ENCODE measurements around the gene PSORS1C1. TPM values are rescaled to one million over a fixed set of nuclear protein-coding genes. Genes with fewer than 3 reads are reported as not detected.
A peak's percentile ranks its signal among the peaks of the same experiment; 100 is the strongest.

The PSORS1C1 gene
- total RNA-seq, 1 donor from 2014 or later = not detected

DNA sequence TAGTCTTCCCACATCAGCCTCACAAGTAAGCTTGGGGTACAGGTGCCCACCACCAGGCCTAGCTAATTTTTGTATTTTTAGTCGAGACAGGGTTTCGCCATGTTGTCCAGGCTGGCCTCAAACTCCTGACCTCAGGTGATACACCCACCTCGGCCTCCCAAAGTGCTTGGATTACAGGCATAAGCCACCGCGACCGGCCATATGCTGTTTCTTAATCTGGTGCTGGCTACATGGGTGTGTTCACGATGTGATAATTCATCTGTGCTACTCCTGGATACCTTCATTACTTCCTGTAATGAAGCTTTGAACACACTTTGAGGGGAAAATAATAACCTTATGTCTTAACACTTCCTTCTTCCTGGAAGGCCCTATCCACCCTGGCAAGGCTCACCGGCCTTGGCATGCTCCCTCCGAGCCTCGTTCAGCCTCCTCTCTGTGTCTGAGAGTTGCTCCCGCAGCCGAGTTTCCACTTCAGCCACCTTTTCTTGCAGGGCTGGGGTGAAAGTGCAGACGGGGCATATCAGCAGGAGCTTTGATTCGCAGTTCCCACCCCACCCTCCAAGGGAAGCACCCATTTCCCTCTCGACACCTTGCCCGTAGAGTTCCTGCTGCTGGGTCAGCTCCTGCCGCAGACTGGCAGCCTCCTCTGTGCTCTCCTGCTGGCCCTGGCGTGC lies 29.8 kb downstream of the PSORS1C1 start:
- H3K4me3 Mint-ChIP-seq = no peak overlapping the region
- intact Hi-C loops (cut with micrococcal nuclease) = no loop called here

DNA sequence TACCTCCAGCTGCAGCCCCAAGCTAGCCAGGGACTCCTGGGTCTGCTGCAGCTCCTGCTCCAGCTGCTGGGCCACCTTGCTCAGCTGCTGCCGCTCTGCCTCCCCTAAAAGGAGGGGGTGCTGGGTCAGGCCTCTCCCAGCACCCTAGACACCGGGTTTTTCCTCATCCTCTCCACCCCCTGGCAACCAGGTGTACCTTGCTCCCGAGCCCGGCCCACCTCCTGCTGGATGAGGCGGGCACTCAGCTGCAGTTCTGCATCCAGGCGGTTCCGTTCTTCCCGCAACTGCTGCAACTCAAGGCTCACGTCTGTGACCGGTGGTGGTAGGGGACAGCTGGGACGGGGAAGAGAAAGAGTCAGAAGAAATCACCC lies 30.4 kb downstream of the PSORS1C1 start:
- peaks cover 9% of the 10 kb centered on the region for H3K36me3 Mint-ChIP-seq (ENCODE audit: low read depth)
- H3K27me3 Mint-ChIP-seq = no peaks in the 10 kb centered on the region
- intact Hi-C loops (cut with micrococcal nuclease) = no loop called here
- no peak overlapping the region for H3K27ac Mint-ChIP-seq
- no peak overlapping the region for H3K4me3 Mint-ChIP-seq
- H3K9me3 Mint-ChIP-seq = no peaks in the 10 kb centered on the region
- no peak for DNase-seq
- H3K4me1 Mint-ChIP-seq = peaks cover 2% of the 10 kb centered on the region

More for the DNA sequence above, 29.8 kb downstream of the PSORS1C1 start:
- no peak for DNase-seq
- Mint-ChIP-seq H3K9me3 (no peaks in the 10 kb centered on the region), H3K4me1 (peaks cover 2% of the 10 kb centered on the region), H3K27me3 (no peaks in the 10 kb centered on the region), H3K27ac (no peak overlapping the region), H3K36me3 (ENCODE audit: low read depth) (peaks cover 9% of the 10 kb centered on the region)

DNA sequence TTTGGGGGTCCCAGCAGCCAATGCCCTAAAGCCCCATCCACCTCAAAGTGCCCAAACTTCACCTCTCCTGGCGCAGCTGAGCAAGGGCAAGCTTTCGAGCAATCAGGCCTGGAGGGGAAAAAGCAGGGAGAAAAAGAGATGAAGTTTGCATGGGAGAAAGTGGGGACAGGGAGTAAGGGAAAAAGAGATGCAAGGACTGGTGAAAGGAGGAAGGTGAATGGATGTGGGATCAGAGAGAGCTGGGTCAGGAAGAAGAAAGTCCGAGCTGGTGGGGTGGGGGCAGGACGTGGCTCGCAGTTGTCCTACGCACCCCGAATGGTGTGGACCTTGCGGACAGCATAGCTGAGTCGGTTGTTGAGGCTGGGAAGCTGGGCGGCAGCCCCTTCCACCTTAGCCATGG lies 30.8 kb downstream of the PSORS1C1 start:
- no peaks in the 10 kb centered on the region for H3K27me3 Mint-ChIP-seq
- H3K9me3 Mint-ChIP-seq = no peaks in the 10 kb centered on the region
- no peak overlapping the region for H3K27ac Mint-ChIP-seq
- H3K36me3 Mint-ChIP-seq (ENCODE audit: low read depth) = peaks cover 11% of the 10 kb centered on the region
- intact Hi-C loops (cut with micrococcal nuclease) = no loop called here
- H3K4me3 Mint-ChIP-seq = no peak overlapping the region
- no peak for DNase-seq
- peaks cover 2% of the 10 kb centered on the region for H3K4me1 Mint-ChIP-seq

DNA sequence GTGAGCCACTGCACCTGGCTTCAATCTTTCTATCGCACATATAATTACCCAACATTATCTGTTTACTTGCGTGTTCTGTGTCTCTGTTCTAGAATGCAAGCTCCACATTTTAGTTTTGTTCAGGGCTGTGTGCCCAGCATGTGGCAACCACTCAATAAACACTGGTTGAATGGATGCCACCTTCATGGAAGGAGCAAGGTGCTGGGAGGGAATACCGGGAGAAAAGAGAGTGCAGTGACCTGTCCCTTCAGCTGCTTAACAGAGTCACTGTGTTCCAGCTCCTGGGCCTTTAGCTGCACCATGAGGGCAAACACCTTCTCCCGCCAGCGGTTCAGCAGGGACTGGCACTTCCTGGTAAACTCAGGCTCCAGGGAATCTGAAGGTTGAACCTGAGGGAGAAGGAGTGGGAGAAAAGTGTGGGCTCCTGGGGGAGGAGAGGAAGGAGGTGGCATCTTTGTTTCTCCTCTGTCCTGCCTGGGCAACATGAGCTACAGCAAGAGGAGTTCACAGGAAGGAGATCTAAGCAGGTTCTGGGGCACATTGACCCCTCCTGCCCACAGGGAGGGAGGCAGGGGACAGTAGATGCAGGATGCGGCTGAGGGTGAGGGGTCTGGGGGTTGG lies 35.3 kb downstream of the PSORS1C1 start:
- peaks cover 15% of the 10 kb centered on the region for H3K36me3 Mint-ChIP-seq (ENCODE audit: low read depth)
- H3K27me3 Mint-ChIP-seq = no peaks in the 10 kb centered on the region
- no peak overlapping the region for H3K27ac Mint-ChIP-seq
- intact Hi-C loops (cut with micrococcal nuclease) = no loop called here
- H3K9me3 Mint-ChIP-seq = no peaks in the 10 kb centered on the region
- no peak for DNase-seq
- H3K4me1 Mint-ChIP-seq = peaks cover 2% of the 10 kb centered on the region
- H3K4me3 Mint-ChIP-seq = no peak overlapping the region

DNA sequence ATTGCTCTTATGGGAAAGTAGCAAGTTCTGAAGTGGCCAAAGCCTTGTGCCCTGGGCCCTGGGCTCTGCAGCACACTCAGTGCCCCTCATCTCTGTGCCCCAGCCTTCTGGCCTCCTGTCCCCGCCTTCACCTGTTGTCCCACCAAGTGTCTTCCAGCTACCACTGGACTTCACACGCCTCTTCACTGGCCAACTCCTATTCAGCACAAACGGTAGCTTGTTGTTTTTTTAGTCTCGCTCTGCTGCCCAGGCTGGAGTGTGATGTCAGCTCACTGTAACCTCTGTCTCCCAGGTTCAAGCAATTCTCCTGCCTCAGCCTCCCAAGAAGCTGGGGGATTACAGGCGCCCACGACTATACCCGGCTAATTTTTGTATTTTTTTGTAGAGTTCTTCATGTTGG lies 38.2 kb downstream of the PSORS1C1 start:
- Mint-ChIP-seq H3K9me3 (no peaks in the 10 kb centered on the region), H3K4me3 (no peak overlapping the region)
- intact Hi-C loops (cut with micrococcal nuclease) = no loop called here

DNA sequence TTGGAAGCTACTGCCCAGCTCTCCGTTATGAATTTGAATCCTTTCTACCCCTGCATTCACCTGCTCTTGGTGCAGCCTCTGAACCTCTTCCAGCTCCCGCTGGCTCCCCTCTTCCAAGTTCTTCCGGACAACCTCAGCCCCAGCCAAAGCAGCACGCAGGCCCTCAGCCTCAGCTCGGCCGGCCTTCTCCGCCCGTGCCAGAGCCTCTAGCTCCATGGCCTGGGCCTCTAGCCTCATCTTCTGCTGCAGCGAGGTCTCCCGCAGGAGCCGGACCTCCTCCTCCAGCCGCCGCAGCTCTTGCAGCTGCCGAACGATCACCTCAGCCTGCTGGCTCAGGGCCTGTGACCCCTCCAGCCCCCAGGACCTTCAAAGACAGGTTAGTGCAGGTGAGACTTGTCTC lies 39.8 kb downstream of the PSORS1C1 start:
- peaks cover 3% of the 10 kb centered on the region for H3K27me3 Mint-ChIP-seq
- no peaks in the 10 kb centered on the region for H3K9me3 Mint-ChIP-seq
- no peak for DNase-seq
- peaks cover 18% of the 10 kb centered on the region for H3K4me1 Mint-ChIP-seq
- intact Hi-C loops (cut with micrococcal nuclease) = no loop called here
- no peak overlapping the region for H3K27ac Mint-ChIP-seq
- no peak overlapping the region for H3K4me3 Mint-ChIP-seq
- H3K36me3 Mint-ChIP-seq (ENCODE audit: low read depth) = peaks cover 19% of the 10 kb centered on the region

More for the DNA sequence above, 38.2 kb downstream of the PSORS1C1 start:
- Mint-ChIP-seq H3K4me1 (peaks cover 9% of the 10 kb centered on the region), H3K27ac (no peak overlapping the region), H3K27me3 (no peaks in the 10 kb centered on the region), H3K36me3 (ENCODE audit: low read depth) (peaks cover 13% of the 10 kb centered on the region)
- DNase-seq = no peak

DNA sequence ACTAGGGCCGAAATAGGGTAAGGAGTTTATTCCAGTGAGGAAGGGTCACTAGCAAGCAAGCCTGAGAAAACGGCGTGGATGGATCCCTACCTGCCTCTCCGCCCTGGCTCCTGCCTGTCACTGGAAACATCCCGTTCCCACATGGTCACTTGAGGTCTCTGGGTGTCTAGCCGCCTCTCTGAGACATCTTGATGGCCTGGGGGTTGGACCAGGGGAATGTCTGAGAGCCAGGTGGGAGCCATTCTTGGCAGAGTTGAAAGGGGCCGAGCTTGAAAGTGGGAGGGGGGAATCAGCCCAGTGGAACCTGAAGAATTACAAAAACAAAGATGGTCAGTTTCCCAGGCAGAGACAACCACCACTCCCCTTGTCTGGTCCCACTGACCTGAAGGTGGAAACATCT lies 42.0 kb downstream of the PSORS1C1 start:
- Mint-ChIP-seq H3K4me1 (peaks cover 30% of the 10 kb centered on the region), H3K36me3 (ENCODE audit: low read depth) (peaks cover 29% of the 10 kb centered on the region), H3K9me3 (no peaks in the 10 kb centered on the region), H3K27ac (no peak overlapping the region), H3K27me3 (peaks cover 3% of the 10 kb centered on the region), H3K4me3 (peak overlapping the region; percentile 97)
- intact Hi-C loops (cut with micrococcal nuclease) = loop anchor here (5.0 kb wide), 1 partner anchor 539 kb away; the partner anchor contains the start of genes MRPS18B and PPP1R10
- DNase-seq = no peak

DNA sequence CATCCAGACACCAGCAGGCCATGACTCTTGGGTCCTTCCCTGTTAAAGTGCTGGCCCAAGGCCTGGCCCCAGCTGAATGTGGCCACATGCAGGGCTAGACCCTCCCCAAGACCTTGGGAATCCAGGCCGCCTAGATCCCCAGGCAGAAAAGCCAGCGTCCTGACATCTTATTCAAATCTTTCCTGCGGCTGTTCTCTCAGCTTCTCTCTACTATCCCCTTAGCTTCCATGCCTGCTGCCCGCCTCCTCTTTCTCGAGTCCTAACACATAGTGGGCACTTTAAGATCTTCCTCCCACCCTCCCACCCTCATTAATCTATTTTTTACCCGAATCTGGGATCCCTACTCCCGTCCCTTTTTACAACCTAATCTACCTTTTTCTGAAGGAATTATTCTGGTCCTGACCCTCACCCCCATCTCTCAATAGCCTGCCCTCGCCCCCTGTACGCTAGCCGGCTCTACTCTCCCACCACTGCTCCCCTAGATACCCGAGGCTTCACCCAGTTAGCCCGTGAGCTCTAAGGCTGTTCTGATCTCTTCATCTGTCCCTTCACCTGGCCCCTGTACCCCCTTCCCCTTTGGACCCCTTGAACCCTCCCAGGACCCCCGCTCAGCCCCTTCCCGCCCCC lies 43.0 kb downstream of the PSORS1C1 start, which contains the start of gene CCHCR1:
Gene CCHCR1 (minus strand): TSS at position 290 of the 627 bp plus-strand sequence. CDS start 202 bp downstream, at position 88.
- peaks cover 37% of the 10 kb centered on the region for H3K4me1 Mint-ChIP-seq
- peak within 1 kb of the TSS; percentile 97 for H3K4me3 Mint-ChIP-seq
- intact Hi-C loops (cut with micrococcal nuclease) = loop anchor here (2.0 to 5.0 kb wide), 4 partner anchors 21 to 540 kb away; partner anchors contain the start of genes HLA-C, MRPS18B and PPP1R10
- no peaks in the 10 kb centered on the region for H3K9me3 Mint-ChIP-seq
- peaks cover 39% of the 10 kb centered on the region for H3K36me3 Mint-ChIP-seq (ENCODE audit: low read depth)
- peaks cover 3% of the 10 kb centered on the region for H3K27me3 Mint-ChIP-seq
- peak within 1 kb of the TSS; percentile 89 for H3K27ac Mint-ChIP-seq
- DNase-seq = no peak

DNA sequence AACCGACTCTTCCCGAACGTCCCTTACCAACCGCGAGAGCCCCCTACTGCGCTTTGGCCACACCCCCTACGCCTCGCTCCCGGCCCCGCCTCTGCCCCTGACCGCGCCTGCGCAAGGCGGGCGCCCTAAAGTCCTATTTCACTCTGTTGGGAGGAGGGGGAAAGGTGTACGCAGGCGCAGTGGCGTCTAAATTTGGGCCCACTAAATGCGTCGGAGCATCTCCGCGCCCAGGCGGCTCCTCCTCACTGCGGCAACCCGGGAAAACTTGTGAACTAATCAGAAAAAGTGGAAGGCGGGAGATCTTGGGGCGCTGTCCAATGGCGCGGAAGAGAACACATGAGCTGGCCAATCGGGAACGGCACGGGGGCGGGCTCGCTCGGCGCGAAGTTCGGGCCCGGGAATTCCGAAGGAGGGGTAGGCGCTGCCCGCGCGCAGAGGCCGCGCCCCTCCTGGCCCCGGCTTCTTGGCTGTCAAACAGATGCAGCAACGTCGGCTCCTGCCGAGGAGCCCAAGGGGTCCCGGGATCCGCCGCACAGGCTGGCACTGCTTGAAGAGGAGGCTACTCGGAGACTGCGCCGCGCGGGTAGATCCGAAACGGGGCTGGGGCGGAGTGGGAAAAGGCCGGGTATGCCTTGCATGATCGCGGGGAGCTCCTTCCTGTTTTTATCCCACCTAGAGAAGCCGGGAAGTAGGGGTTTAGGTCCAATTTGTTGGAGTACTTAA lies 43.7 kb downstream of the PSORS1C1 start, which contains the start of gene TCF19:
Gene TCF19 (plus strand): TSS at position 450 of the 723 bp plus-strand sequence. CDS start 881 bp downstream, outside the sequence.
- peak; percentile 100 for DNase-seq
- Mint-ChIP-seq H3K27ac (peak within 1 kb of the TSS; percentile 89), H3K36me3 (ENCODE audit: low read depth) (peaks cover 42% of the 10 kb centered on the region), H3K9me3 (no peaks in the 10 kb centered on the region), H3K4me3 (peak within 1 kb of the TSS; percentile 97), H3K27me3 (peaks cover 3% of the 10 kb centered on the region), H3K4me1 (peaks cover 41% of the 10 kb centered on the region)
- intact Hi-C loops (cut with micrococcal nuclease) = loop anchor here (2.0 to 5.0 kb wide), 4 partner anchors 22 to 541 kb away; partner anchors contain the start of genes HLA-C, MRPS18B and PPP1R10

DNA sequence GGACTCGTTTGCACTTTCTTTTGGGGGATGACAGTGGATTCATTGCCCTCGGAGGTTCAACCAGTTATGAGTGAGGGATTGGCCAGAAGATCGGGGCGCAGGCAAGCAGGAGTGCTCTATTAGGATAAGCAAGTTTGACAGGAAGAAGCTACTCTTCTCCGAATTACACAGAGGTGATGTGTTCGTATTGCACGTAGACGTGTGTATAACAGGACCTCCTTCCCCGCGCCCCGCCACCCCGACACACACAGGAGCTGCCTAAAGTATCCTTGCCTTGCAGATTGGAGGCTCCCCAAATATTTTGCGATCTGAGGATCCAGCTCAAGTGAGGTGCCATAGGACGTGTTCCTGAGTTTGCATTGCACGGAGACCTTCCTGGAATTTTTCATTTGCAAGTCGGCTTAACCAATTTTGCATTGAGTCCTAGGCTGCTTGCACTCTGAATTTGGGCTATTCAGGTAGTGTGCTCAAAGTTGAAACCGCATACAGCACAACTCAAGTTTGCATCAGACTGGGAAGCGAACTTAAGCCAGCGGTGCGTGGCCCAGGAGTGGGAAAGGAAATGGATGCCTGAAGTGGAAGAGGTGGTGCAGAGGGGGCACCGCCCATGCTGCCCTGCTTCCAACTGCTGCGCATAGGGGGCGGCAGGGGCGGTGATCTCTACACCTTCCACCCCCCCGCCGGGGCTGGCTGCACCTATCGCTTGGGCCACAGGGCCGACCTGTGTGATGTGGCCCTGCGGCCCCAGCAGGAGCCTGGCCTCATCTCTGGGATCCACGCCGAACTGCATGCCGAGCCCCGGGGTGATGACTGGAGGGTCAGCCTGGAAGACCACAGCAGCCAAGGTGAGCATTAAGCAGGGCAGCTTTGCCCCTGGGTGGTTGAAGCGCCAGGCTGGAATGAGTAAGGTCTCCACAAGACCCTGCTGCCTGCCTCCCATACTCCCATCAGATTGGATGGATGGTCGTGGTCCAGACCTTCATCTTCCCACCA lies 44.6 kb downstream of the PSORS1C1 start:
- Mint-ChIP-seq H3K9me3 (no peaks in the 10 kb centered on the region), H3K27ac (peak overlapping the region; percentile 89), H3K4me3 (peak overlapping the region; percentile 97), H3K36me3 (ENCODE audit: low read depth) (peaks cover 46% of the 10 kb centered on the region), H3K4me1 (peaks cover 49% of the 10 kb centered on the region), H3K27me3 (peaks cover 3% of the 10 kb centered on the region)
- DNase-seq = peak; percentile 80
- intact Hi-C loops (cut with micrococcal nuclease) = loop anchor here (1.0 to 5.0 kb wide), 5 partner anchors 22 to 542 kb away; partner anchors contain the start of genes HLA-C, MRPS18B and PPP1R10

DNA sequence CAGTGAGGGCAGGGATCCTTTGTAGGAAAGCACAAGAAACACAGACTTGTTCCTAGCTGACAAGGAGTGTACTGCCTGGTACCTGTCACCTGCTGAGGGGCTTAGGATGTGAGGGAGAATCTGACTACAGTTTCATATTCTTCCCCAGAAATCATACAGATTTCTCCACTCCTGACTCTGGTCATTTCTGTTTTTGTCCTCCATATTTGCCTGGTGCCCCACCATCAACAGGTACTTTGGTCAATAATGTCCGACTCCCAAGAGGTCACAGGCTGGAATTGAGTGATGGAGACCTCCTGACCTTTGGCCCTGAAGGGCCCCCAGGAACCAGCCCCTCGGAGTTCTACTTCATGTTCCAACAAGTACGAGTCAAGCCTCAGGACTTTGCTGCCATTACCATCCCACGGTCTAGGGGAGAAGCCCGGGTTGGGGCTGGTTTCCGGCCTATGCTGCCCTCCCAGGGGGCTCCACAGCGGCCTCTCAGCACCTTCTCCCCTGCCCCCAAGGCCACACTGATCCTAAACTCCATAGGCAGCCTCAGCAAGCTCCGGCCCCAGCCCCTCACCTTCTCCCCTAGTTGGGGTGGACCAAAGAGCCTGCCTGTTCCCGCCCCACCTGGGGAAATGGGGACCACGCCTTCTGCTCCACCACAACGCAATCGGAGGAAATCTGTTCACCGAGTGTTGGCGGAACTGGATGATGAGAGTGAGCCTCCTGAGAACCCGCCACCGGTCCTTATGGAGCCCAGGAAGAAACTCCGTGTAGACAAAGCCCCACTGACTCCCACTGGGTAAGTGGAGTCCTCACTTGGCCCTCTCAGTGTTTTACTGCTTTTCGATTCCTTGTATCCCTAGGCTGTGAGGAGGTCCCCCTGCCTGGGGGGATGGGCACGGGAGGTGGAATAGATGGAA lies 46.9 kb downstream of the PSORS1C1 start:
- intact Hi-C loops (cut with micrococcal nuclease) = no loop called here
- no peak for DNase-seq
- Mint-ChIP-seq H3K9me3 (no peaks in the 10 kb centered on the region), H3K4me3 (peak overlapping the region; percentile 35), H3K27ac (no peak overlapping the region), H3K36me3 (ENCODE audit: low read depth) (peaks cover 45% of the 10 kb centered on the region), H3K4me1 (peaks cover 54% of the 10 kb centered on the region), H3K27me3 (peaks cover 3% of the 10 kb centered on the region)

Data from activated CD4-positive, alpha-beta T cell treated with anti-CD3 and anti-CD28 coated beads, Interleukin-2, amount 10 ng/mL, durations not matched to agents 24 days and 14 days (primary cell).